ENCODE measurements around the gene NUP210L.

- TF ChIP-seq ZFX (IDR thresholded peaks at IDR 0.05) (no peak), CTCF (conservative IDR thresholded peaks at IDR 0.05) (no peak)
Measured at GRCh38 chr1:154151311-154151710, 3.6 kb downstream of the NUP210L start.

Data from C4-2B (cell line).